Dendritic cell treated with granulocyte-macrophage colony-stimulating factor and Interleukin-4, amounts not matched to agents 40 ng/mL and 50 ng/mL, for 4 days (primary cell): ENCODE measurements around the gene MKS1.

Source experiments
- H3K27ac Mint-ChIP-seq: one replicate; pipeline ENCODE4 v1.8.0; 2022; ENCODE audit warnings: mild to moderate bottlenecking, mixed read lengths
- H3K27me3 Mint-ChIP-seq: one replicate; pipeline ENCODE4 v1.8.0; 2022; ENCODE audit warnings: mild to moderate bottlenecking, mixed read lengths
- H3K36me3 Mint-ChIP-seq: one replicate; pipeline ENCODE4 v1.8.0; 2022; ENCODE audit warnings: low read depth, mixed read lengths
- H3K4me1 Mint-ChIP-seq: one replicate; pipeline ENCODE4 v1.8.0; 2022; ENCODE audit warnings: low read depth, mixed read lengths
- H3K4me3 Mint-ChIP-seq: one replicate; pipeline ENCODE4 v1.8.0; 2022; ENCODE audit warnings: mild to moderate bottlenecking, moderate library complexity, mixed read lengths
- H3K9me3 Mint-ChIP-seq: one replicate; pipeline ENCODE4 v1.8.0; 2022; ENCODE audit warnings: mixed read lengths
- intact Hi-C: fragments of 100-400 bp; cut with micrococcal nuclease; formaldehyde crosslinking; loops from one replicate; pipeline ENCODE4 v1.15.0; 2022

Gene MKS1

GRCh38 chr17:58204796-58205195, 14.3 kb downstream of the MKS1 start:
- Mint-ChIP-seq H3K27ac (no peak overlapping the region), H3K27me3 (peaks cover 13% of the 10 kb centered on the region), H3K4me3 (no peak overlapping the region), H3K4me1 (no peaks in the 10 kb centered on the region), H3K36me3 (peaks cover 19% of the 10 kb centered on the region), H3K9me3 (no peaks in the 10 kb centered on the region)
- intact Hi-C loops: no loop called here

GRCh38 chr17:58202859-58203258, 16.2 kb downstream of the MKS1 start:
- H3K27ac Mint-ChIP-seq: no peak overlapping the region
- H3K27me3 Mint-ChIP-seq: peaks cover 27% of the 10 kb centered on the region
- H3K4me3 Mint-ChIP-seq: no peak overlapping the region
- intact Hi-C loops: no loop called here
- H3K36me3 Mint-ChIP-seq: peaks cover 5% of the 10 kb centered on the region
- H3K4me1 Mint-ChIP-seq: no peaks in the 10 kb centered on the region
- H3K9me3 Mint-ChIP-seq: no peaks in the 10 kb centered on the region

- Mint-ChIP-seq H3K9me3 (no peaks in the 10 kb centered on the region), H3K36me3 (no peaks in the 10 kb centered on the region), H3K27me3 (peaks cover 38% of the 10 kb centered on the region), H3K4me1 (no peaks in the 10 kb centered on the region), H3K27ac (no peak overlapping the region), H3K4me3 (no peak overlapping the region)
- intact Hi-C loops: loop anchor here (1.0 kb wide), 2 partner anchors 49 to 247 kb away; no protein-coding TSS in a partner anchor
These were observed 18.9 kb downstream of the MKS1 start for GRCh38 chr17:58200024-58200633.

GRCh38 chr17:58196610-58197009, 22.4 kb downstream of the MKS1 start:
- intact Hi-C loops: no loop called here
- Mint-ChIP-seq H3K4me3 (no peak overlapping the region), H3K27me3 (peaks cover 61% of the 10 kb centered on the region)

GRCh38 chr17:58195518-58196123, 23.4 kb downstream of the MKS1 start:
- Mint-ChIP-seq H3K36me3 (no peaks in the 10 kb centered on the region), H3K9me3 (no peaks in the 10 kb centered on the region), H3K4me3 (no peak overlapping the region), H3K27me3 (peaks cover 63% of the 10 kb centered on the region), H3K4me1 (peaks cover 8% of the 10 kb centered on the region), H3K27ac (no peak overlapping the region)
- intact Hi-C loops: no loop called here

More at GRCh38 chr17:58196610-58197009, 22.4 kb downstream of the MKS1 start:
- Mint-ChIP-seq H3K4me1 (peaks cover 8% of the 10 kb centered on the region), H3K9me3 (no peaks in the 10 kb centered on the region), H3K36me3 (no peaks in the 10 kb centered on the region), H3K27ac (no peak overlapping the region)

- Mint-ChIP-seq H3K4me3 (no peak overlapping the region), H3K27me3 (peaks cover 57% of the 10 kb centered on the region), H3K36me3 (no peaks in the 10 kb centered on the region)
These were observed 25.3 kb downstream of the MKS1 start for GRCh38 chr17:58193641-58194255.

GRCh38 chr17:58192612-58193011, 26.4 kb downstream of the MKS1 start, which contains the start of gene EPX:
EPX (plus strand) TSS chr17:58192726; CDS start chr17:58192847, 121 bp downstream.
- H3K4me1 Mint-ChIP-seq: peaks cover 13% of the 10 kb centered on the region
- H3K4me3 Mint-ChIP-seq: no peak within 1 kb of the TSS
- no peaks in the 10 kb centered on the region for H3K9me3 Mint-ChIP-seq
- H3K27ac Mint-ChIP-seq: no peak within 1 kb of the TSS
- H3K36me3 Mint-ChIP-seq: no peaks in the 10 kb centered on the region
- intact Hi-C loops: no loop called here
- peaks cover 55% of the 10 kb centered on the region for H3K27me3 Mint-ChIP-seq

More at GRCh38 chr17:58193641-58194255, 25.3 kb downstream of the MKS1 start:
- no peaks in the 10 kb centered on the region for H3K9me3 Mint-ChIP-seq
- intact Hi-C loops: no loop called here
- H3K4me1 Mint-ChIP-seq: peaks cover 13% of the 10 kb centered on the region
- H3K27ac Mint-ChIP-seq: no peak overlapping the region

GRCh38 chr17:58191241-58191896, 27.7 kb downstream of the MKS1 start:
- Mint-ChIP-seq H3K27me3 (peaks cover 49% of the 10 kb centered on the region), H3K9me3 (no peaks in the 10 kb centered on the region), H3K4me1 (peaks cover 14% of the 10 kb centered on the region), H3K36me3 (no peaks in the 10 kb centered on the region), H3K4me3 (no peak overlapping the region), H3K27ac (no peak overlapping the region)
- intact Hi-C loops: no loop called here

- peaks cover 44% of the 10 kb centered on the region for H3K27me3 Mint-ChIP-seq
- H3K4me1 Mint-ChIP-seq: peaks cover 22% of the 10 kb centered on the region
- H3K36me3 Mint-ChIP-seq: no peaks in the 10 kb centered on the region
- intact Hi-C loops: no loop called here
- H3K4me3 Mint-ChIP-seq: no peak overlapping the region
- H3K9me3 Mint-ChIP-seq: no peaks in the 10 kb centered on the region
- H3K27ac Mint-ChIP-seq: no peak overlapping the region
These were observed 29.5 kb downstream of the MKS1 start for GRCh38 chr17:58189436-58190146.

- H3K4me3 Mint-ChIP-seq: no peak overlapping the region
- peaks cover 34% of the 10 kb centered on the region for H3K27me3 Mint-ChIP-seq
- H3K36me3 Mint-ChIP-seq: no peaks in the 10 kb centered on the region
- no peaks in the 10 kb centered on the region for H3K9me3 Mint-ChIP-seq
- no peak overlapping the region for H3K27ac Mint-ChIP-seq
- intact Hi-C loops: no loop called here
- H3K4me1 Mint-ChIP-seq: peaks cover 21% of the 10 kb centered on the region
These were observed 31.4 kb downstream of the MKS1 start for GRCh38 chr17:58187675-58188074.

GRCh38 chr17:58187063-58187462, 32.0 kb downstream of the MKS1 start:
- Mint-ChIP-seq H3K4me1 (peaks cover 15% of the 10 kb centered on the region), H3K36me3 (no peaks in the 10 kb centered on the region), H3K9me3 (no peaks in the 10 kb centered on the region), H3K27me3 (peaks cover 28% of the 10 kb centered on the region), H3K27ac (no peak overlapping the region), H3K4me3 (no peak overlapping the region)
- intact Hi-C loops: no loop called here

GRCh38 chr17:58186591-58186990, 32.5 kb downstream of the MKS1 start:
- intact Hi-C loops: no loop called here
- no peak overlapping the region for H3K27ac Mint-ChIP-seq
- H3K4me3 Mint-ChIP-seq: no peak overlapping the region
- peaks cover 14% of the 10 kb centered on the region for H3K4me1 Mint-ChIP-seq
- H3K27me3 Mint-ChIP-seq: peaks cover 26% of the 10 kb centered on the region
- no peaks in the 10 kb centered on the region for H3K9me3 Mint-ChIP-seq
- no peaks in the 10 kb centered on the region for H3K36me3 Mint-ChIP-seq

GRCh38 chr17:58184986-58185761, 33.9 kb downstream of the MKS1 start:
- peaks cover 14% of the 10 kb centered on the region for H3K4me1 Mint-ChIP-seq
- intact Hi-C loops: no loop called here

More at GRCh38 chr17:58184986-58185761, 33.9 kb downstream of the MKS1 start:
- peaks cover 22% of the 10 kb centered on the region for H3K27me3 Mint-ChIP-seq
- no peaks in the 10 kb centered on the region for H3K9me3 Mint-ChIP-seq
- no peak overlapping the region for H3K4me3 Mint-ChIP-seq
- no peak overlapping the region for H3K27ac Mint-ChIP-seq
- no peaks in the 10 kb centered on the region for H3K36me3 Mint-ChIP-seq
